ENCODE measurements around the gene APBA3.
"Not testable (repeated sequence)": the region's sequence is repeated elsewhere in the genome, so short reads cannot be mapped to it uniquely, and the experiment has no call there.

APBA3 gene

GRCh38 chr19:3770136-3770999 is 8.9 kb upstream of the APBA3 start:
- no peak for DNase-seq (ENCODE audit: low spot score)

DNA sequence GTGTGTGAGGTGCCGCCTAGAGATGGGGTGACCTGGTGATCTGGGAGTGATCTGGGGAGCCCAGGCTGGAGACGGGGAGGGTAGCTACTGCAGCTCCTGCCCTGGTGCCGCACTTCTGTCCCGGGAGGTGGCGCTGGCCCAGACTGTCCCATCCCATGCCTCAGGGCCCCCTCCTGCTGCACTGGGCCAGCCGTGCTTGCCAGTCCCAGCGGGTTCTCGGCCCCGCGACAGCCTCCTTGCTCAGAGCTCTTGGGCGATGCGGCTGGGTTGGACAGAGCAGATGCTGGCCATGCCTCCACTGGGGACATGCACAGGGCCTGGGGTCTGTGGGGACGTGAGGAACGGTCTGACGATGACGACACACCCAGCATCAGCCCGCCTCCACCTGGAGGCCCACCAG is 8.0 kb upstream of the APBA3 start:
- no peak for DNase-seq (ENCODE audit: low spot score)

- no peak for DNase-seq (ENCODE audit: low spot score)
These were observed 7.2 kb upstream of the APBA3 start for GRCh38 chr19:3768748-3769099.

DNA sequence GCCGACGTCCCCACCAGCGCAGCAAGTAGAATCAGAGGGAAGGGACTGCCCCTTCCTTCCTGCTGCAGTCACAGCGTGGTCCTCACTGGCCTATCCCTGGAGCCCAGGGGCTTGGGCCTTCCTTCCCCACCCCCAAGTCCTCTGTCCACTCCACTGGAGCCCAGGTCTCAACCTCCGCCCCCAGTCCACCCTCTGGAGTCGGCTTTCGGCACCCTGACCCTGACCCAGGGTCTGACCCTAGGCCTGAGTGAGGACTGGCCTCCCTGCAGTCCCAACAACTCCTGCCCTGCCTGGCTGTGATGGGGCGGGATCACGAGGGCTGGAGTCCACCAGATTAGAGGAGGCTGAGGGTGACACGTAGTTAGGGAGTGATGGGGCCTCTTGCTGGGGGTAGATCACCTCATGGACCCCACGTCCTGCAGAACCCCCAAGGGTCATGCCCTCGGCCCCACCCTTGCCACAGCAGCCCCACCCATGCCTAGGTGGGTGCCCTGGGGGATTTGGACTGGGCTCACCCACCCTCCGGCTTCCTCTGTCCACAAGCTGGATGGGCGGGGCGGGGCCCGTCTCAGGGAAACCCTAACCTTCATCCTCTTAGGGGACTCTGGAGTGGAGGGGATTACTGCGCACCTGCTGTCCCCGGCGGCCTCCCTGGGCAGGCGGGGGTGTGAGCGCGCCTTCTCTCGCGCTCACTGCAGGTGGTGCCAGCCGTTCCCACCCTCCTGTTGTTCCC is 6.7 kb upstream of the APBA3 start:
- DNase-seq (ENCODE audit: low spot score) = no peak

- no peak for DNase-seq (ENCODE audit: low spot score)
These were observed 5.6 kb upstream of the APBA3 start for GRCh38 chr19:3767050-3767449.

DNA sequence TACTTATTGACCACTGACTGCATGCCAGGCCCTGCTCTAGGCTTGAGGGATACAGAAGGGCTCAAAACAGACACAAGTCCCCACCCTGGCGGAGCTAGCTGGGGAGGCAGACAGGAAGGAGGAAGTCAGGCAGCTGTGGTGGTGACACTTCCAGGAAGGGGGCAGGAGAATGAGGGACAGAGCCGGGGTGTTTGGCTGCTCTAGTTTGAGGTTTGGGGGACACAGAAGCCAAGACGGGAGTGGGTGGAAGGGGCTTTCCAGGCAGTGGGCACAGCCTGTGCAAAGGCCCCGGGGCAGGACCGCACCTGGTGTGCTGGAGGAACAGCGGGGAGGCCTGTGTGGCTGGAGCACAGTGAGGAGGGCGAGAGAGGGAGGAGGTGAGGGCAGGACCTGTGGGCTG is 5.0 kb upstream of the APBA3 start:
- DNase-seq (ENCODE audit: low spot score) = no peak

- DNase-seq (ENCODE audit: low spot score) = not testable (repeated sequence)
These were observed 4.3 kb upstream of the APBA3 start for GRCh38 chr19:3765757-3766156.

DNA sequence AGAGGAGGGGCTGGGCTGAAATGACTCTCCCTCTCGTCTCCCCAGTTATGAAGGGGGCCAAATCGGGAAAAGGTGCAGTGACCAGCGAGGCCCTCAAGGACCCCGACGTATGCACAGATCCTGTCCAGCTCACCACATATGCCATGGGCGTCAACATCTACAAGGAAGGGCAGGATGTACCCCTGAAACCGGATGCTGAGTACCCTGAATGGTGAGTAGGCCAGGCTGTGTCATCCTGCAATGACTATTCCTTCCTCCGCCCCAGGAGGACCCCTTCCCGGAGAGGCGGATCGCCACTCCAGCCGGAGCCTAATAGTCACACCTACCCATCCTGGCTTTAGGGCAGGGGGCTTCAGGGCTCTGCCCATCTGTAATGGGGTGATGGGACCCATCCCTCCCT is 3.6 kb upstream of the APBA3 start:
- no peak for DNase-seq (ENCODE audit: low spot score)

GRCh38 chr19:3762501-3763459 is 1.3 kb upstream of the APBA3 start, which contains the start of gene MRPL54:
Gene MRPL54, plus strand, starts transcription at chr19:3762682. Its CDS starts 19 bp downstream, at chr19:3762701.
- DNase-seq (ENCODE audit: low spot score) = peak; percentile 99

- no peak for DNase-seq (ENCODE audit: low spot score)
These were observed 610 bp upstream of the APBA3 start for GRCh38 chr19:3762130-3762473.

GRCh38 chr19:3760871-3761361 is 576 bp downstream of the APBA3 start:
- DNase-seq (ENCODE audit: low spot score) = peak; percentile 14

DNA sequence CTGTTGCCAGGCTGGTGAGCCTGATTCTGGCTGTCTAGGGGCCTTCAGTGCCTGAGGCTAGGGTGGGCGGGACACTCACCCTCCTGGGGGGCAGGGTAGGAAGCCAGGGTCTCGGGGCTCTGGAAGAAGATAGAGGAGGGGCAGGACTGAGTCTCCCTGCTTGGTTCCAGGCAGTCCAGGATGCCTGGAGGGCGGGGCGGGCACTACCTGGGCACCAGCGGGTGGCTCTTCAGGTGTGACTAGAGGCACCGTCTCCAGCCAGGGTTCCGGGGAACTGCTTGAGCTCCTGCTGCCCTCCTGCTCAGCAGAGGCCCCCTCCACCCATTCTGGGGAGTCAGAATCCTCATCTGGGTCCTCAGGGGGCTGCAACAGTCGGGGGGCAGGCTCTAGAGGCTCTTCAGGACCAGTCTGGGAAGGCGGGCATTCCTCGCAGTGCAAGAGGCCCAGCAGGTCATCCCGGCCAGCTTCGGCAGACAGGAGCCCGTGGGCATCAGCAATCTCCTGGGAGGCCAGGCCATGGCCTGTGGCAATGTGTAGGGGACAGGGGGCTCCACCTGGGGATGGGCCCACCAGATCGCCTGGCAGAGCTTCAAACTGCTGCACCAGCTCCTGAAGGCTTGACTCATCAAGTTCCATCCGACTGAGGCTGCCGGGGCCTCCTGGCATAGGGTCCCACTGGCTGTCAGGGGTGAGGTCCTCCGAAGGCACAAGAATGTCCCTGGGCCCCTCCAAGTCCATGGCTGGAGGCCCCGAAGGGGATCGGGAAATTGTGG is 1.8 kb downstream of the APBA3 start:
- DNase-seq (ENCODE audit: low spot score) = no peak

- DNase-seq (ENCODE audit: low spot score) = not testable (repeated sequence)
These were observed 3.2 kb downstream of the APBA3 start for GRCh38 chr19:3758297-3758696.

DNA sequence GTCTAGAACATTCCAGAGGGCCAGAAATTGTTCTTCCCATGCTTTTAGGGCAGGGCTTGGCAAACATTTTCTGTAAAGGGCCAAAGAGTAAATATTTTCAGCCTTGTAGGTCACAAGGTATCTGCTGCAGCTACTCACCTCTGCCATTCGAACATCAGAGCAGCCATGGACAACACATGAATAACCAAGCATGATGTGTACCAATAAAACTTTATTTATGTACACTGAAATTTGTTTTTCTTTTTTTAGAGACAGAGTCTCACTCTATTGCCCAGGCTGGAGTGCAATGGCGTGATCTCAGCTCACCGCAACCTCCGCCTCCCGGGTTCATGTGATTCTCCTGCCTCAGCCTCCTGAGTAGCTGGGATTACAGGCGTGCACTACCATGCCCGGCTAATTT is 3.8 kb downstream of the APBA3 start:
- DNase-seq (ENCODE audit: low spot score) = not testable (repeated sequence)

GRCh38 chr19:3753631-3754410 is 7.7 kb downstream of the APBA3 start:
- no peak for DNase-seq (ENCODE audit: low spot score)

DNA sequence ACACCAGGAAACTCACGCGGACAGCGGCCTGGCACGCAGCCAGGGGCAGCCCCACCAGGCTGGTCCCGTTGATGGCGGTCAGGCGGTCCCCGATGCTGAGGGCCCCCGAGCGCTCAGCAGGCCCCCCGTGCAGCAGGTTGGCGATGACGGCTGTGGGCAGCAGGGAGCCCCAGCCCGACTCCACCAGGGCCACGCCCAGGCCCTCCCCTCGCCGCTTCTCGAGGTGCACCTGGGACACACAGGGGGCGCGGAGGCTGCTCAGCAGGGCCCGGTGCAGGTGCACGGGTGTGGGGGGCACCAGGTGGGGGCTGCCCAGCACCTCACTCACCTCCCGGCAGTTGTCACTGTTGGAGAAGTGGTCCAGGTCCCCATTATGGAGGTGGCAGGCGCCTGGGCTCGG is 9.0 kb downstream of the APBA3 start:
- DNase-seq (ENCODE audit: low spot score) = no peak

DNA sequence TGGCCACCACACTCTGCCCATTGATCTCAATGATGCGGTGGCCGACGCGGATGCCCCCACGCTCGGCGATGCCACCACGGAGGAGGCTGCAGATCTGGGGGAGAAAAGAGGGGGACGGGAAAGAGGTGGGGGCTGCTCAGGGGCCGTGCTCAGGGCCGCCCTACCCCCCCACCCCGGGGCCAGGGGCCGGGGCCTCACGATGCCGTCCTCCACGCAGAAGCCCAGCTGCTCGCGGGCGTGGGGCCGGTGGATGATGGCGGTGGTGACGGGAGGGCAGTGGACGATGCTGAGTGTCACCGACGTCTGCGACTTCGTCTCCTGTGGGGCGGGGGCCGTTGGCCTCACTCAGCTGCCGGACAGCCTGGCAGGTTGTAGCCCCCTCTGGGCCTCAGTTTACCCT is 10.3 kb downstream of the APBA3 start:
- DNase-seq (ENCODE audit: low spot score) = no peak

DNA sequence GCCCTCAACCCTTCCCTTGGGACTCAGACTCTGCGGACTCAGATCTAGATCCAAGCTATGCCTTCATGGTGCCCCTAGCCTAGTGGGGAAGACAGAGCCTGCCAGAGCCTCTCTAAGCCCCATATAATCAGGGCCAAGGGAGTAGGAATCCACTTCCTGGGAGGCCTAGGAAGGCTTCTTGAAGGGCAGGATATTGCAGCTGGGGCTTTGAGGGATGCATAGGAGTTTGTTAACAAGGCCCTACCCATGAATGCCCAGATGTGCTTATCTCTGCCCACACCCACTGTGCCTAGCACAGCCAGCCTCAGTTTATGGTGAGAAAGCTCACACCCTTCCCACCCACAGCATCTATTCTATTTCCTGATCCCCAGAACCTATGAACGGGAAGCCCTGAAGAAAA is 11.3 kb downstream of the APBA3 start:
- DNase-seq (ENCODE audit: low spot score) = no peak

DNA sequence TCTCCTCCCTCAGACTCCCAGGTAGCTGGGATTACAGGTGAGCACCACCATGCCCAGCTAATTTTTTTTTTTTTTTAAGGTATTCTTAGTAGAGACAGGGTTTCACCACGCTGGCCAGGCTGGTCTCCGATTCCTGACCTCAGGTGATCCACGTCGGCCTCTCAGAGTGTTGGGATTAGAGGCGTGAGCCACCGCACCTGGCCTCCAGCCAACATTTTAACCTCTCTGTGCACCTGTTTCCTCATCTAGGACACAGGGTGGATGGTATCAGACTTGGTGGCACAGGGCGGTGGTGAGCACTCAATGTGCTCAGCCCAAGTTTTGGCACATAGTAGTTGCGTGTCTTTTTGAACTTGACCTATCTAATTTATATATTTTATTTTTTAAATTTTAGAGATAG is 12.5 kb downstream of the APBA3 start:
- DNase-seq (ENCODE audit: low spot score) = no peak

DNA sequence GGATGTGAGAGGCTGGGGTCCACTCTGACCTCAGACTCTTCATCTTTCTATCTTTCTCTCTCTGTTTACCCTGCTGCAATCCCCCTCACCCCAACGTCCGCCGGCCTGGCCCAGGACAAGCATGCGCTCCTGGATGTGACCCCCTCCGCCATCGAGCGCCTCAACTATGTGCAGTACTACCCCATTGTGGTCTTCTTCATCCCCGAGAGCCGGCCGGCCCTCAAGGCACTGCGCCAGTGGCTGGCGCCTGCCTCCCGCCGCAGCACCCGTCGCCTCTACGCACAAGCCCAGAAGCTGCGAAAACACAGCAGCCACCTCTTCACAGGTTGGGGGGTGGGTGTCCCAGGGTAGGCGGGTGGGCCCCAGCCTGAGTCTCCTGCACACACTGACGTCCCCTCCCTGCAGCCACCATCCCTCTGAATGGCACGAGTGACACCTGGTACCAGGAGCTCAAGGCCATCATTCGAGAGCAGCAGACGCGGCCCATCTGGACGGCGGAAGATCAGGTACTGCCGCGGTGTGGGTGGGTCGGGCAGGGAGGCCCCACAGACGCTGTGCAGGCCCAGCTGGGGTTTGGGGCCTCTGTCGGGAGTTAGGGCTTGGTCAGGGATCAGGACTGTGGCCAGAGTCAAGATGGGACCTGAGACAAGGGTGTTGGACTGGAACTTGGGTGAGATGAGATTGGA is 15.0 kb downstream of the APBA3 start:
- DNase-seq (ENCODE audit: low spot score) = no peak

Measured in Ammon's horn (tissue), 1 donor.